GM23338 (cell line): ENCODE measurements around the gene TMCO4. TPM values are rescaled to one million over a fixed set of nuclear protein-coding genes. Genes with fewer than 3 reads are reported as not detected.

ENCODE experiments used
- ATAC-seq: fragments of 200-7000 bp; cut with Tn5 transposase; 3 replicates; pipeline ENCODE4 v1.9.1; 2020
- DNase-seq: peaks from one replicate; pipeline ENCODE4 v3.0.0-alpha.2; 2015; ENCODE audit warnings: low spot score
- H2AFZ ChIP-seq: fragments of 200-600 bp; sonication (generic); 2 replicates; pipeline ENCODE4 v1.8.0; 2016; ENCODE audit warnings: antibody characterized with exemption, mild to moderate bottlenecking, moderate library complexity
- H3F3A ChIP-seq: fragments of 200-600 bp; sonication (generic); replicated peaks from 2 replicates; pipeline ENCODE4 v1.8.0; 2017; ENCODE audit warnings: antibody characterized with exemption, mixed run types, low read depth
- H3K27ac ChIP-seq: fragments of 200-600 bp; sonication (generic); 2 replicates; pipeline ENCODE4 v1.6.1; 2016; ENCODE audit warnings: low read depth
- H3K27me3 ChIP-seq: fragments of 200-600 bp; sonication (generic); 2 replicates; pipeline ENCODE4 v1.8.0; 2016; ENCODE audit warnings: mild to moderate bottlenecking, mixed run types, moderate library complexity; ENCODE audit not compliant: insufficient read depth
- H3K36me3 ChIP-seq: fragments of 200-600 bp; sonication (generic); 2 replicates; pipeline ENCODE4 v1.8.0; 2016; ENCODE audit warnings: mild to moderate bottlenecking; ENCODE audit not compliant: insufficient read depth
- H3K4me1 ChIP-seq: fragments of 200-600 bp; sonication (generic); 2 replicates; pipeline ENCODE4 v1.8.0; 2016; ENCODE audit warnings: mild to moderate bottlenecking, moderate library complexity; ENCODE audit not compliant: insufficient read depth
- H3K4me2 ChIP-seq: fragments of 200-600 bp; sonication (generic); 2 replicates; pipeline ENCODE4 v1.7.1; 2017; ENCODE audit warnings: mixed run types
- H3K4me3 ChIP-seq: fragments of 200-600 bp; sonication (generic); 2 replicates; pipeline ENCODE4 v1.6.1; 2016; ENCODE audit warnings: mixed run types
- H3K79me2 ChIP-seq: fragments of 200-600 bp; sonication (generic); replicated peaks from 2 replicates; pipeline ENCODE4 v1.8.0; 2017; ENCODE audit warnings: mild to moderate bottlenecking; ENCODE audit not compliant: insufficient read depth
- H3K9me2 ChIP-seq: fragments of 200-600 bp; sonication (generic); 2 replicates; pipeline ENCODE4 v1.8.0; 2017; ENCODE audit not compliant: insufficient read depth
- H4K20me1 ChIP-seq: fragments of 200-600 bp; sonication (generic); replicated peaks from 2 replicates; pipeline ENCODE4 v1.8.0; 2017; ENCODE audit warnings: mild to moderate bottlenecking; ENCODE audit not compliant: insufficient read depth
- H3K27ac Mint-ChIP-seq: 2 replicates; pipeline ENCODE4 v1.8.0; 2020; ENCODE audit warnings: inconsistent platforms, mild to moderate bottlenecking, moderate library complexity, mixed read lengths
- H3K27me3 Mint-ChIP-seq: 3 replicates; pipeline ENCODE4 v1.8.0; 2022; ENCODE audit warnings: low read depth, mild to moderate bottlenecking, moderate library complexity, mixed read lengths, inconsistent platforms; ENCODE audit not compliant: insufficient read depth, poor library complexity
- H3K36me3 Mint-ChIP-seq: 3 replicates; pipeline ENCODE4 v1.8.0; 2021; ENCODE audit warnings: low read depth, mild to moderate bottlenecking, inconsistent platforms, moderate library complexity, mixed read lengths
- H3K4me1 Mint-ChIP-seq: 3 replicates; pipeline ENCODE4 v1.8.0; 2020; ENCODE audit warnings: mild to moderate bottlenecking, inconsistent platforms, mixed read lengths
- H3K4me3 Mint-ChIP-seq: 3 replicates; pipeline ENCODE4 v1.8.0; 2021; ENCODE audit warnings: moderate library complexity, mild to moderate bottlenecking, inconsistent platforms, mixed read lengths
- H3K9me3 Mint-ChIP-seq: 3 replicates; pipeline ENCODE4 v1.8.0; 2020; ENCODE audit warnings: moderate library complexity, mild to moderate bottlenecking, inconsistent platforms, mixed read lengths
- CREB1 ChIP-seq: fragments of 250-450 bp; sonication (Bioruptor Pico); IDR thresholded peaks from 2 replicates; pipeline ENCODE4 v1.5.0; 2020; ENCODE audit warnings: low read depth, mild to moderate bottlenecking, moderate library complexity
- EZH2 ChIP-seq: fragments of 200-600 bp; sonication (generic); IDR thresholded peaks from one replicate; pipeline ENCODE4 v1.8.0; 2017; ENCODE audit warnings: antibody characterized with exemption, mild to moderate bottlenecking, low read depth; ENCODE audit not compliant: unreplicated experiment
- EZH2phosphoT487 ChIP-seq: fragments of 200-600 bp; sonication (generic); IDR thresholded peaks from one replicate; pipeline ENCODE4 v1.8.1; 2018; ENCODE audit warnings: antibody characterized with exemption; ENCODE audit not compliant: unreplicated experiment
- JUNB ChIP-seq: IDR thresholded peaks from one replicate; pipeline ENCODE4 v1.6.1; 2016; ENCODE audit warnings: antibody characterized with exemption; ENCODE audit not compliant: unreplicated experiment
- NANOG ChIP-seq: IDR thresholded peaks from 2 replicates; pipeline ENCODE4 v1.6.1; 2016; ENCODE audit warnings: antibody characterized with exemption, borderline replicate concordance
- POLR2AphosphoS5 ChIP-seq: IDR thresholded peaks from 2 replicates; pipeline ENCODE4 v1.6.1; 2016; ENCODE audit warnings: antibody characterized with exemption, low read depth
- REST ChIP-seq: IDR thresholded peaks from one replicate; pipeline ENCODE4 v1.6.1; 2018; ENCODE audit warnings: antibody characterized with exemption; ENCODE audit not compliant: unreplicated experiment
- STAT1 ChIP-seq: IDR thresholded peaks from one replicate; pipeline ENCODE4 v1.6.1; 2016; ENCODE audit warnings: antibody characterized with exemption; ENCODE audit not compliant: unreplicated experiment
- ZNF114 ChIP-seq: fragments of 250-450 bp; sonication (Bioruptor Pico); IDR thresholded peaks from 2 replicates; pipeline ENCODE4 v1.5.0; 2020; ENCODE audit warnings: mild to moderate bottlenecking, moderate library complexity
- ZNF331 ChIP-seq: fragments of 250-450 bp; sonication (Bioruptor Pico); IDR thresholded peaks from 2 replicates; pipeline ENCODE4 v1.5.0; 2020; ENCODE audit warnings: low read depth, mild to moderate bottlenecking, moderate library complexity
- polyA plus RNA-seq: library from polyadenylated mRNA; unstranded; fragments of >200 nt; fragmentation: Nextera tagmentation; extraction: Ambion mirVana; gene quantifications from 2 replicates; pipeline ENCODE4 v1.2.1, GENCODE V29; 2016
- total RNA-seq: library from RNA; depleted of rRNA; stranded (reverse); fragments of >200 nt; shearing (Covaris generic); gene quantifications from 2 replicates; pipeline ENCODE4 v1.2.3, GENCODE V29; 2014
- TF ChIP-seq, protein P1 (sequence below), 2 experiments: fragments of 200-600 bp in 1 of 2; sonication (generic) in 1 of 2; conservative IDR thresholded peaks; 2 replicates each; pipeline versions ENCODE4 v1.5.1 to v1.6.1; 2016 to 2017; ENCODE audit warnings: antibody characterized with exemption in 2 of 2, low read depth in 2 of 2, mild to moderate bottlenecking in 2 of 2, moderate library complexity in 1 of 2
- TF ChIP-seq, protein P2 (sequence below): fragments of 250-450 bp; sonication (Bioruptor Pico); IDR thresholded peaks from 2 replicates; pipeline ENCODE4 v1.5.0; 2020; ENCODE audit warnings: mild to moderate bottlenecking, moderate library complexity
- TF ChIP-seq, protein P3 (sequence below): IDR thresholded peaks from 2 replicates; pipeline ENCODE4 v1.6.1; 2016; ENCODE audit warnings: antibody characterized with exemption

TMCO4 gene
- total and polyA plus RNA-seq, 2 experiments from 2014 or later: 2.6 to 6.9 TPM

GRCh38 chr1:19688041-19688842, 111.5 kb downstream of the TMCO4 start:
- Histone ChIP-seq H3K79me2 (no peaks in the 10 kb centered on the region), H4K20me1 (no peaks in the 10 kb centered on the region), H3K27ac (no peak overlapping the region), H3K4me3 (no peak overlapping the region), H3K36me3 (no peaks in the 10 kb centered on the region), H2AFZ (no peak overlapping the region), H3K4me2 (no peak overlapping the region), H3F3A (no peaks in the 10 kb centered on the region), H3K9me2 (no peaks in the 10 kb centered on the region), H3K4me1 (peaks cover 11% of the 10 kb centered on the region), H3K27me3 (no peaks in the 10 kb centered on the region)
- H3K36me3 Mint-ChIP-seq: peaks cover 24% of the 10 kb centered on the region
- TF ChIP-seq, protein P1, sequence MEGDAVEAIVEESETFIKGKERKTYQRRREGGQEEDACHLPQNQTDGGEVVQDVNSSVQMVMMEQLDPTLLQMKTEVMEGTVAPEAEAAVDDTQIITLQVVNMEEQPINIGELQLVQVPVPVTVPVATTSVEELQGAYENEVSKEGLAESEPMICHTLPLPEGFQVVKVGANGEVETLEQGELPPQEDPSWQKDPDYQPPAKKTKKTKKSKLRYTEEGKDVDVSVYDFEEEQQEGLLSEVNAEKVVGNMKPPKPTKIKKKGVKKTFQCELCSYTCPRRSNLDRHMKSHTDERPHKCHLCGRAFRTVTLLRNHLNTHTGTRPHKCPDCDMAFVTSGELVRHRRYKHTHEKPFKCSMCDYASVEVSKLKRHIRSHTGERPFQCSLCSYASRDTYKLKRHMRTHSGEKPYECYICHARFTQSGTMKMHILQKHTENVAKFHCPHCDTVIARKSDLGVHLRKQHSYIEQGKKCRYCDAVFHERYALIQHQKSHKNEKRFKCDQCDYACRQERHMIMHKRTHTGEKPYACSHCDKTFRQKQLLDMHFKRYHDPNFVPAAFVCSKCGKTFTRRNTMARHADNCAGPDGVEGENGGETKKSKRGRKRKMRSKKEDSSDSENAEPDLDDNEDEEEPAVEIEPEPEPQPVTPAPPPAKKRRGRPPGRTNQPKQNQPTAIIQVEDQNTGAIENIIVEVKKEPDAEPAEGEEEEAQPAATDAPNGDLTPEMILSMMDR (conservative IDR thresholded peaks at IDR 0.05; ENCODE audit: low read depth in 2 of 2): no peak
- TF ChIP-seq EZH2phosphoT487: no peak
- no peak for TF ChIP-seq NANOG
- TF ChIP-seq, protein P2, sequence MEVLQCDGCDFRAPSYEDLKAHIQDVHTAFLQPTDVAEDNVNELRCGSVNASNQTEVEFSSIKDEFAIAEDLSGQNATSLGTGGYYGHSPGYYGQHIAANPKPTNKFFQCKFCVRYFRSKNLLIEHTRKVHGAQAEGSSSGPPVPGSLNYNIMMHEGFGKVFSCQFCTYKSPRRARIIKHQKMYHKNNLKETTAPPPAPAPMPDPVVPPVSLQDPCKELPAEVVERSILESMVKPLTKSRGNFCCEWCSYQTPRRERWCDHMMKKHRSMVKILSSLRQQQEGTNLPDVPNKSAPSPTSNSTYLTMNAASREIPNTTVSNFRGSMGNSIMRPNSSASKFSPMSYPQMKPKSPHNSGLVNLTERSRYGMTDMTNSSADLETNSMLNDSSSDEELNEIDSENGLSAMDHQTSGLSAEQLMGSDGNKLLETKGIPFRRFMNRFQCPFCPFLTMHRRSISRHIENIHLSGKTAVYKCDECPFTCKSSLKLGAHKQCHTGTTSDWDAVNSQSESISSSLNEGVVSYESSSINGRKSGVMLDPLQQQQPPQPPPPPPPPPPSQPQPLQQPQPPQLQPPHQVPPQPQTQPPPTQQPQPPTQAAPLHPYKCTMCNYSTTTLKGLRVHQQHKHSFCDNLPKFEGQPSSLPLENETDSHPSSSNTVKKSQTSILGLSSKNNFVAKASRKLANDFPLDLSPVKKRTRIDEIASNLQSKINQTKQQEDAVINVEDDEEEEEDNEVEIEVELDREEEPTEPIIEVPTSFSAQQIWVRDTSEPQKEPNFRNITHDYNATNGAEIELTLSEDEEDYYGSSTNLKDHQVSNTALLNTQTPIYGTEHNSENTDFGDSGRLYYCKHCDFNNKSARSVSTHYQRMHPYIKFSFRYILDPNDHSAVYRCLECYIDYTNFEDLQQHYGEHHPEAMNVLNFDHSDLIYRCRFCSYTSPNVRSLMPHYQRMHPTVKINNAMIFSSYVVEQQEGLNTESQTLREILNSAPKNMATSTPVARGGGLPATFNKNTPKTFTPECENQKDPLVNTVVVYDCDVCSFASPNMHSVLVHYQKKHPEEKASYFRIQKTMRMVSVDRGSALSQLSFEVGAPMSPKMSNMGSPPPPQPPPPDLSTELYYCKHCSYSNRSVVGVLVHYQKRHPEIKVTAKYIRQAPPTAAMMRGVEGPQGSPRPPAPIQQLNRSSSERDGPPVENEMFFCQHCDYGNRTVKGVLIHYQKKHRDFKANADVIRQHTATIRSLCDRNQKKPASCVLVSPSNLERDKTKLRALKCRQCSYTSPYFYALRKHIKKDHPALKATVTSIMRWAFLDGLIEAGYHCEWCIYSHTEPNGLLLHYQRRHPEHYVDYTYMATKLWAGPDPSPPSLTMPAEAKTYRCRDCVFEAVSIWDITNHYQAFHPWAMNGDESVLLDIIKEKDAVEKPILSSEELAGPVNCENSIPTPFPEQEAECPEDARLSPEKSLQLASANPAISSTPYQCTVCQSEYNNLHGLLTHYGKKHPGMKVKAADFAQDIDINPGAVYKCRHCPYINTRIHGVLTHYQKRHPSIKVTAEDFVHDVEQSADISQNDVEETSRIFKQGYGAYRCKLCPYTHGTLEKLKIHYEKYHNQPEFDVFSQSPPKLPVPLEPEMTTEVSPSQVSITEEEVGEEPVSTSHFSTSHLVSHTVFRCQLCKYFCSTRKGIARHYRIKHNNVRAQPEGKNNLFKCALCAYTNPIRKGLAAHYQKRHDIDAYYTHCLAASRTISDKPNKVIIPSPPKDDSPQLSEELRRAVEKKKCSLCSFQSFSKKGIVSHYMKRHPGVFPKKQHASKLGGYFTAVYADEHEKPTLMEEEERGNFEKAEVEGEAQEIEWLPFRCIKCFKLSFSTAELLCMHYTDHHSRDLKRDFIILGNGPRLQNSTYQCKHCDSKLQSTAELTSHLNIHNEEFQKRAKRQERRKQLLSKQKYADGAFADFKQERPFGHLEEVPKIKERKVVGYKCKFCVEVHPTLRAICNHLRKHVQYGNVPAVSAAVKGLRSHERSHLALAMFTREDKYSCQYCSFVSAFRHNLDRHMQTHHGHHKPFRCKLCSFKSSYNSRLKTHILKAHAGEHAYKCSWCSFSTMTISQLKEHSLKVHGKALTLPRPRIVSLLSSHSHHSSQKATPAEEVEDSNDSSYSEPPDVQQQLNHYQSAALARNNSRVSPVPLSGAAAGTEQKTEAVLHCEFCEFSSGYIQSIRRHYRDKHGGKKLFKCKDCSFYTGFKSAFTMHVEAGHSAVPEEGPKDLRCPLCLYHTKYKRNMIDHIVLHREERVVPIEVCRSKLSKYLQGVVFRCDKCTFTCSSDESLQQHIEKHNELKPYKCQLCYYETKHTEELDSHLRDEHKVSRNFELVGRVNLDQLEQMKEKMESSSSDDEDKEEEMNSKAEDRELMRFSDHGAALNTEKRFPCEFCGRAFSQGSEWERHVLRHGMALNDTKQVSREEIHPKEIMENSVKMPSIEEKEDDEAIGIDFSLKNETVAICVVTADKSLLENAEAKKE (CRISPR knock-in tag): no peak
- TF ChIP-seq POLR2AphosphoS5: no peak
- TF ChIP-seq, protein P3, sequence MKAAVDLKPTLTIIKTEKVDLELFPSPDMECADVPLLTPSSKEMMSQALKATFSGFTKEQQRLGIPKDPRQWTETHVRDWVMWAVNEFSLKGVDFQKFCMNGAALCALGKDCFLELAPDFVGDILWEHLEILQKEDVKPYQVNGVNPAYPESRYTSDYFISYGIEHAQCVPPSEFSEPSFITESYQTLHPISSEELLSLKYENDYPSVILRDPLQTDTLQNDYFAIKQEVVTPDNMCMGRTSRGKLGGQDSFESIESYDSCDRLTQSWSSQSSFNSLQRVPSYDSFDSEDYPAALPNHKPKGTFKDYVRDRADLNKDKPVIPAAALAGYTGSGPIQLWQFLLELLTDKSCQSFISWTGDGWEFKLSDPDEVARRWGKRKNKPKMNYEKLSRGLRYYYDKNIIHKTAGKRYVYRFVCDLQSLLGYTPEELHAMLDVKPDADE: no peak
- no peak for TF ChIP-seq JUNB
- TF ChIP-seq CREB1 (CRISPR knock-in tag): no peak
- no peak for TF ChIP-seq EZH2
- no peak for TF ChIP-seq ZNF331 (CRISPR knock-in tag)
- TF ChIP-seq REST: no peak
- TF ChIP-seq ZNF114 (CRISPR knock-in tag): no peak
- no peak for TF ChIP-seq STAT1
- peaks cover 16% of the 10 kb centered on the region for H3K9me3 Mint-ChIP-seq
- no peak overlapping the region for H3K4me3 Mint-ChIP-seq
- H3K27ac Mint-ChIP-seq: no peak overlapping the region
- ATAC-seq (no peak), DNase-seq (no peak)
- peaks cover 11% of the 10 kb centered on the region for H3K27me3 Mint-ChIP-seq
- peaks cover 9% of the 10 kb centered on the region for H3K4me1 Mint-ChIP-seq
